22Rv1 (cell line): ENCODE results near the gene TAS2R60.

Experiments
- H3K27ac ChIP-seq: fragments of 450-650 bp; 2 replicates; pipeline ENCODE4 v1.5.1; 2017
- CTCF ChIP-seq: fragments of 450-650 bp; IDR thresholded peaks from 2 replicates; pipeline ENCODE4 v1.5.1; 2017; ENCODE audit warnings: mild to moderate bottlenecking
- ZFX ChIP-seq: fragments of 450-650 bp; IDR thresholded peaks from 2 replicates; pipeline ENCODE4 v1.6.1; 2017; ENCODE audit warnings: antibody characterized with exemption, borderline replicate concordance

Gene TAS2R60

GRCh38 chr7:143426479-143427142, 16.6 kb upstream of the TAS2R60 start:
- H3K27ac ChIP-seq: no peak overlapping the region
- TF ChIP-seq ZFX: no peak
- no peak for TF ChIP-seq CTCF

GRCh38 chr7:143429770-143430698, 13.2 kb upstream of the TAS2R60 start:
- no peak overlapping the region for H3K27ac ChIP-seq
- no peak for TF ChIP-seq CTCF
- no peak for TF ChIP-seq ZFX

GRCh38 chr7:143431109-143431508, 12.1 kb upstream of the TAS2R60 start:
- TF ChIP-seq CTCF: no peak
- TF ChIP-seq ZFX: no peak
- H3K27ac ChIP-seq: no peak overlapping the region

- H3K27ac ChIP-seq: no peak overlapping the region
- TF ChIP-seq CTCF (no peak), ZFX (no peak)
Observed at GRCh38 chr7:143433759-143434158, 9.5 kb upstream of the TAS2R60 start.

GRCh38 chr7:143434660-143435059, 8.6 kb upstream of the TAS2R60 start:
- no peak for TF ChIP-seq ZFX
- no peak for TF ChIP-seq CTCF
- H3K27ac ChIP-seq: 0 out of 2 replicates have a peak overlapping the region, but pooled peaks have one; percentile 1

- TF ChIP-seq ZFX (no peak), CTCF (no peak)
- 0 out of 2 replicates have a peak overlapping the region, but pooled peaks have one; percentile 1 for H3K27ac ChIP-seq
Observed at GRCh38 chr7:143435266-143435665, 8.0 kb upstream of the TAS2R60 start.
